Natural killer cell (primary cell): ENCODE results near the gene SCN2A. TPM values are rescaled to one million over a fixed set of nuclear protein-coding genes. Genes with fewer than 3 reads are reported as not detected.
A peak's percentile ranks its signal among the peaks of the same experiment; 100 is the strongest.

ENCODE experiments used
- ATAC-seq, 3 donors: fragments of 150-1000 bp in 2 of 3; fragments of 200-7000 bp in 1 of 3; cut with Tn5 transposase; 1 replicate in 1 of 3; 2 replicates in 2 of 3; pipeline ENCODE4 v1.10.0; 2021; ENCODE audit warnings: mild to moderate bottlenecking in 2 of 3, moderate library complexity in 2 of 3
- DNase-seq, 2 donors: peaks; one replicate each; pipeline versions ENCODE4 v3.0.0 to v3.0.0-alpha.2; 2013 to 2021; ENCODE audit warnings: mixed read lengths in 1 of 2
- H3K27ac ChIP-seq: one replicate; pipeline ENCODE4 v1.5.1; 2013; ENCODE audit warnings: mild to moderate bottlenecking, low read length
- H3K27me3 ChIP-seq: one replicate; pipeline ENCODE4 v1.6.1; 2013; ENCODE audit warnings: low read length; ENCODE audit not compliant: control insufficient read depth, insufficient read depth
- H3K36me3 ChIP-seq: one replicate; pipeline ENCODE4 v1.6.1; 2013; ENCODE audit warnings: low read length; ENCODE audit not compliant: control insufficient read depth, insufficient read depth
- H3K4me1 ChIP-seq: one replicate; pipeline ENCODE4 v1.6.1; 2013; ENCODE audit warnings: low read length; ENCODE audit not compliant: control insufficient read depth, insufficient read depth
- H3K4me3 ChIP-seq: one replicate; pipeline ENCODE4 v1.5.1; 2013; ENCODE audit warnings: low read length
- H3K9me3 ChIP-seq: one replicate; pipeline ENCODE4 v1.6.1; 2013; ENCODE audit warnings: low read length; ENCODE audit not compliant: control insufficient read depth, insufficient read depth
- H3K27ac Mint-ChIP-seq, 2 donors: one replicate each; pipeline ENCODE4 v1.8.0; 2022; ENCODE audit warnings: mild to moderate bottlenecking in 2 of 2, mixed read lengths in 2 of 2, moderate library complexity in 1 of 2
- H3K27me3 Mint-ChIP-seq, 2 donors: one replicate each; pipeline ENCODE4 v1.8.0; 2022; ENCODE audit warnings: low read depth in 2 of 2, mixed read lengths in 2 of 2
- H3K36me3 Mint-ChIP-seq: one replicate; pipeline ENCODE4 v1.8.0; 2022; ENCODE audit warnings: mixed read lengths
- H3K4me1 Mint-ChIP-seq, 2 donors: one replicate each; pipeline ENCODE4 v1.8.0; 2022; ENCODE audit warnings: mixed read lengths in 2 of 2
- H3K4me3 Mint-ChIP-seq: one replicate; pipeline ENCODE4 v1.8.0; 2022; ENCODE audit warnings: mild to moderate bottlenecking, moderate library complexity, mixed read lengths
- H3K9me3 Mint-ChIP-seq, 2 donors: one replicate each; pipeline ENCODE4 v1.8.0; 2022; ENCODE audit warnings: mixed read lengths in 2 of 2
- CTCF ChIP-seq: fragments of 200-600 bp; IDR thresholded peaks from one replicate; pipeline ENCODE4 v1.8.0; 2022; ENCODE audit warnings: antibody characterized with exemption
- WGBS: methylation state at CpG from one replicate; pipeline ENCODE4 v1.1.7; 2013; ENCODE audit warnings: missing lambda C conversion rate; ENCODE audit not compliant: insufficient coverage; 5-methylcytosine and 5-hydroxymethylcytosine counted together
- intact Hi-C: fragments of 100-400 bp; cut with micrococcal nuclease; formaldehyde crosslinking; loops from one replicate; pipeline ENCODE4 v1.14.2; 2022
- total RNA-seq, 4 donors: library from RNA; stranded (reverse); fragments of 120-200 nt in 1 of 4; gene quantifications; one replicate each; pipeline versions ENCODE4 v1.2.3 to v1.2.4, GENCODE V29; 2013 to 2022

The SCN2A gene
- total RNA-seq, 3 donors from 2014 or later (not counting 1 experiment from before 2014, with no cell fraction given), result 0.10 TPM; not detected in 2

GRCh38 chr2:165434865-165435496 lies 195.8 kb downstream of the SCN2A start:
- no peaks in the 10 kb centered on the region for H3K9me3 Mint-ChIP-seq
- no peak overlapping the region for H3K27ac Mint-ChIP-seq
- no peaks in the 10 kb centered on the region for H3K9me3 ChIP-seq
- H3K4me1 ChIP-seq, result peaks cover 13% of the 10 kb centered on the region
- peaks cover 17 to 22% of the 10 kb centered on the region in 2 donors for H3K4me1 Mint-ChIP-seq
- ATAC-seq, result no peak
- H3K27ac ChIP-seq, result no peak overlapping the region
- DNase-seq, result no peak
- H3K27me3 ChIP-seq, result no peaks in the 10 kb centered on the region
- H3K4me3 Mint-ChIP-seq, result no peak overlapping the region
- no peak for TF ChIP-seq CTCF
- no peaks in the 10 kb centered on the region for H3K36me3 ChIP-seq
- H3K36me3 Mint-ChIP-seq, result no peaks in the 10 kb centered on the region
- intact Hi-C loops, result no loop called here
- WGBS, result 84% methylated on average over 1 of the region's 1 CpG
- H3K27me3 Mint-ChIP-seq, result no peaks in the 10 kb centered on the region
- H3K4me3 ChIP-seq, result no peak overlapping the region

GRCh38 chr2:165435611-165436010 lies 196.4 kb downstream of the SCN2A start:
- Mint-ChIP-seq H3K36me3 (no peaks in the 10 kb centered on the region), H3K4me1 (peaks cover 23 to 28% of the 10 kb centered on the region in 2 donors), H3K27me3 (no peaks in the 10 kb centered on the region), H3K4me3 (no peak overlapping the region), H3K27ac (no peak overlapping the region), H3K9me3 (no peaks in the 10 kb centered on the region)
- Histone ChIP-seq H3K9me3 (no peaks in the 10 kb centered on the region), H3K4me3 (no peak overlapping the region), H3K4me1 (peaks cover 13% of the 10 kb centered on the region), H3K27ac (no peak overlapping the region), H3K36me3 (no peaks in the 10 kb centered on the region), H3K27me3 (no peaks in the 10 kb centered on the region)
- ATAC-seq (no peak), DNase-seq (no peak)
- 78% methylated on average over 1 of the region's 1 CpG for WGBS
- no peak for TF ChIP-seq CTCF
- intact Hi-C loops, result no loop called here

- H3K27me3 Mint-ChIP-seq, result no peaks in the 10 kb centered on the region
- intact Hi-C loops, result no loop called here
- peak overlapping the region; percentile 52 for H3K4me3 Mint-ChIP-seq
- H3K27ac Mint-ChIP-seq, result peak overlapping the region; percentile 20 to 66
- Histone ChIP-seq H3K4me3 (no peak overlapping the region), H3K9me3 (no peaks in the 10 kb centered on the region), H3K36me3 (no peaks in the 10 kb centered on the region), H3K27me3 (no peaks in the 10 kb centered on the region), H3K4me1 (peaks cover 13% of the 10 kb centered on the region), H3K27ac (peak overlapping the region; percentile 15)
- no peak for TF ChIP-seq CTCF
- ATAC-seq (peak in 1 of 3 donors; percentile 68), DNase-seq (no peak)
- H3K36me3 Mint-ChIP-seq, result no peaks in the 10 kb centered on the region
- H3K9me3 Mint-ChIP-seq, result no peaks in the 10 kb centered on the region
- H3K4me1 Mint-ChIP-seq, result peaks cover 23 to 28% of the 10 kb centered on the region in 2 donors
- 56% methylated on average over 3 of the region's 3 CpGs for WGBS
These were observed 197.3 kb downstream of the SCN2A start for GRCh38 chr2:165436559-165436958.

- DNase-seq (peak in 1 of 2 donors; percentile 17), ATAC-seq (no peak)
- intact Hi-C loops, result loop anchor here (5.0 kb wide), 1 partner anchor 352 kb away; the partner anchor contains the start of gene GALNT3
- Histone ChIP-seq H3K4me3 (no peak overlapping the region), H3K4me1 (peaks cover 20% of the 10 kb centered on the region), H3K27ac (peak overlapping the region; percentile 43), H3K36me3 (no peaks in the 10 kb centered on the region), H3K27me3 (no peaks in the 10 kb centered on the region), H3K9me3 (no peaks in the 10 kb centered on the region)
- H3K9me3 Mint-ChIP-seq, result no peaks in the 10 kb centered on the region
- no peak for TF ChIP-seq CTCF
- WGBS, result 18% methylated on average over 1 of the region's 1 CpG
- H3K4me3 Mint-ChIP-seq, result no peak overlapping the region
- peaks cover 47 to 52% of the 10 kb centered on the region in 2 donors for H3K4me1 Mint-ChIP-seq
- no peaks in the 10 kb centered on the region for H3K27me3 Mint-ChIP-seq
- no peaks in the 10 kb centered on the region for H3K36me3 Mint-ChIP-seq
- peak overlapping the region; percentile 65 to 83 for H3K27ac Mint-ChIP-seq
These were observed 201.2 kb downstream of the SCN2A start for GRCh38 chr2:165440367-165440766.
